ENCODE measurements around the gene CCSER2.

DNA sequence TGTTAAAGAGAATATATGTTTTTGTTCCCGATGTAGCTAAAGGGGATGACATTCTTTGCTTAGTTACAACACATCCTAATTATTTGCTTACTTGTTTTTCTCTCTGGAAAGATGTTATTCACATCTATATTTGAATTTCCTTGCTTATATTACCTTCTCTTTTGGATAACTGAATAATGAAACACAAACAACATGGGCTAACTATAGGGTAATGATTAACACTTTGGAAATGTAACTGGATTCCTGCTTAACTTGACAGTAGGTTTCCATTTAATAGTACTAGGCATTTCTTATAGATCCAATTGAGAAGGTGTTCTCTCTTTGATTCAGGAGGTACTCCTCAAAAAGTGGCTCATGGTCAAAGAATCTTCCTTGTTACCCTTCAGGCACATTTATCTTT lies 141.1 kb downstream of the CCSER2 start:
- TF ChIP-seq, protein P1, sequence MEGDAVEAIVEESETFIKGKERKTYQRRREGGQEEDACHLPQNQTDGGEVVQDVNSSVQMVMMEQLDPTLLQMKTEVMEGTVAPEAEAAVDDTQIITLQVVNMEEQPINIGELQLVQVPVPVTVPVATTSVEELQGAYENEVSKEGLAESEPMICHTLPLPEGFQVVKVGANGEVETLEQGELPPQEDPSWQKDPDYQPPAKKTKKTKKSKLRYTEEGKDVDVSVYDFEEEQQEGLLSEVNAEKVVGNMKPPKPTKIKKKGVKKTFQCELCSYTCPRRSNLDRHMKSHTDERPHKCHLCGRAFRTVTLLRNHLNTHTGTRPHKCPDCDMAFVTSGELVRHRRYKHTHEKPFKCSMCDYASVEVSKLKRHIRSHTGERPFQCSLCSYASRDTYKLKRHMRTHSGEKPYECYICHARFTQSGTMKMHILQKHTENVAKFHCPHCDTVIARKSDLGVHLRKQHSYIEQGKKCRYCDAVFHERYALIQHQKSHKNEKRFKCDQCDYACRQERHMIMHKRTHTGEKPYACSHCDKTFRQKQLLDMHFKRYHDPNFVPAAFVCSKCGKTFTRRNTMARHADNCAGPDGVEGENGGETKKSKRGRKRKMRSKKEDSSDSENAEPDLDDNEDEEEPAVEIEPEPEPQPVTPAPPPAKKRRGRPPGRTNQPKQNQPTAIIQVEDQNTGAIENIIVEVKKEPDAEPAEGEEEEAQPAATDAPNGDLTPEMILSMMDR (conservative IDR thresholded peaks at IDR 0.05): no peak
- no peak for TF ChIP-seq EZH2 (IDR thresholded peaks at IDR 0.05; ENCODE audit: low read depth)
